BJ (cell line): ENCODE measurements around the gene TSPAN18. TPM values are rescaled to one million over a fixed set of nuclear protein-coding genes. Genes with fewer than 3 reads are reported as not detected.

ENCODE experiments used
- CTCF ChIA-PET: fragments of 350-600 bp; formaldehyde crosslinking; extraction: SDS; loops from one replicate; lab custom pipeline; 2021; ENCODE audit warnings: antibody characterized with exemption, inconsistent platforms; lab: Yijun Ruan, JAX
- POLR2A ChIA-PET: fragments of 300-600 bp; sonication (Branson Sonifier 250); formaldehyde crosslinking; extraction: SDS; loops from one replicate; lab custom pipeline; 2021; ENCODE audit warnings: antibody characterized with exemption; lab: Charles Lee
- DNase-seq: peaks from one replicate; pipeline ENCODE4 v3.0.0-alpha.2; 2011; ENCODE audit warnings: low read depth
- H3K27me3 ChIP-seq: 2 replicates; pipeline ENCODE4 v1.6.0; 2011; ENCODE audit warnings: low read length; ENCODE audit not compliant: control insufficient read depth, insufficient read depth
- H3K36me3 ChIP-seq: 2 replicates; pipeline ENCODE4 v1.5.1; 2011; ENCODE audit warnings: low read length; ENCODE audit not compliant: control insufficient read depth, insufficient read depth
- H3K4me3 ChIP-seq: 2 replicates; pipeline ENCODE4 v1.5.1; 2011; ENCODE audit warnings: low read depth, mild to moderate bottlenecking, control low read depth, low read length
- polyA plus RNA-seq: library from polyadenylated mRNA; depleted of rRNA; stranded (reverse); fragments of >200 nt; gene quantifications from 2 replicates; pipeline ENCODE4 v1.2.3, GENCODE V29; 2011
- TF ChIP-seq, protein P1 (sequence below): IDR thresholded peaks from 2 replicates; pipeline ENCODE4 v1.5.1; 2011; ENCODE audit warnings: low read depth, mild to moderate bottlenecking, control low read depth, inconsistent platforms, low read length, moderate library complexity; ENCODE audit not compliant: insufficient read depth

TSPAN18 gene
- polyA plus RNA-seq, 1 experiment: 0.55 TPM

DNA sequence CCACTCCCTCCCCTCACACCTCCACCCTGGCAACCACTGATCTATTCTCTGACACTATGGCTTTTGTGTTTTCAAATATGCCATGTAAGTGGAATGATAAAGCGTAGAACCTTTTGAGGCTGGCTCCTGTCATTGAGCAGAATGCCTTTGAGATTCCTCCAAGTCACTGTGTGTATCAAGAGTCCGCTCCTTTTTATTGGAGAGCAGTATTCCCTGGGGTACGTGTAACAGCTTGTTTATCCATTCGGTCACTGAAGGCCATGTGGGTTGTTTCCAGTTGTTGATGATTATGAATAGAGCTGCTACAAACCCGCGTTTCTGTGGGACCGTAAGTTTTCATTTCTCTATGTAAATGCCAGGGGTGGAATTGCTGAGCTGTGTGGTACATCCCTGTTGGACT, 213.6 kb downstream of the TSPAN18 start:
- Histone ChIP-seq H3K4me3 (no peak overlapping the region), H3K27me3 (no peaks in the 10 kb centered on the region), H3K36me3 (peaks cover 6% of the 10 kb centered on the region)
- DNase-seq: no peak
- TF ChIP-seq, protein P1, sequence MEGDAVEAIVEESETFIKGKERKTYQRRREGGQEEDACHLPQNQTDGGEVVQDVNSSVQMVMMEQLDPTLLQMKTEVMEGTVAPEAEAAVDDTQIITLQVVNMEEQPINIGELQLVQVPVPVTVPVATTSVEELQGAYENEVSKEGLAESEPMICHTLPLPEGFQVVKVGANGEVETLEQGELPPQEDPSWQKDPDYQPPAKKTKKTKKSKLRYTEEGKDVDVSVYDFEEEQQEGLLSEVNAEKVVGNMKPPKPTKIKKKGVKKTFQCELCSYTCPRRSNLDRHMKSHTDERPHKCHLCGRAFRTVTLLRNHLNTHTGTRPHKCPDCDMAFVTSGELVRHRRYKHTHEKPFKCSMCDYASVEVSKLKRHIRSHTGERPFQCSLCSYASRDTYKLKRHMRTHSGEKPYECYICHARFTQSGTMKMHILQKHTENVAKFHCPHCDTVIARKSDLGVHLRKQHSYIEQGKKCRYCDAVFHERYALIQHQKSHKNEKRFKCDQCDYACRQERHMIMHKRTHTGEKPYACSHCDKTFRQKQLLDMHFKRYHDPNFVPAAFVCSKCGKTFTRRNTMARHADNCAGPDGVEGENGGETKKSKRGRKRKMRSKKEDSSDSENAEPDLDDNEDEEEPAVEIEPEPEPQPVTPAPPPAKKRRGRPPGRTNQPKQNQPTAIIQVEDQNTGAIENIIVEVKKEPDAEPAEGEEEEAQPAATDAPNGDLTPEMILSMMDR: no peak
- ChIA-PET CTCF (interaction anchor here (0.6 to 24.5 kb wide), 4 partner anchors 8 to 160 kb away, joined by 3 to 1245 read pairs (median 64); no protein-coding TSS in a partner anchor), POLR2A (interaction anchor here (0.5 kb wide), 1 partner anchor 404 kb away, joined by 8 read pairs; no protein-coding TSS in a partner anchor)

DNA sequence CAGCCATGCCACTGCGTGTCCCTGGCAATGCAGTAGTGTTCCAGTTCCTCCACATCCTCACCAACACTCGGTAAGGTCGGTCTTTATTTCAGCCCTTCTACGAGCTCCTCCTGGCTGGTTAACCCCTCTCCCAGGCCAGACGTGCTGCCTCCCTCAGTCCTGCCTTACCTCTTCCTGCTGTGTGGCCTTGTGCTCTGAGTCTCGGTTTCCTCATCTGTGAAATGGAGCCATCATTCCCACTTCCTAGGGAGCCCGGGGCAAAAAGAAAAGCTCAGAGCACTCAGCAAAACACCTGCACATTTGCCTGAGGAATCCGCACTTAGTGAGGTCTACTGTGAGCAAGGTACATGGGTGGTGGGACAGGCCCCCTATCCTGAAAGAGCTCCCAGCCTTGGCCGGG, 214.1 kb downstream of the TSPAN18 start:
- POLR2A ChIA-PET: no interaction called here

DNA sequence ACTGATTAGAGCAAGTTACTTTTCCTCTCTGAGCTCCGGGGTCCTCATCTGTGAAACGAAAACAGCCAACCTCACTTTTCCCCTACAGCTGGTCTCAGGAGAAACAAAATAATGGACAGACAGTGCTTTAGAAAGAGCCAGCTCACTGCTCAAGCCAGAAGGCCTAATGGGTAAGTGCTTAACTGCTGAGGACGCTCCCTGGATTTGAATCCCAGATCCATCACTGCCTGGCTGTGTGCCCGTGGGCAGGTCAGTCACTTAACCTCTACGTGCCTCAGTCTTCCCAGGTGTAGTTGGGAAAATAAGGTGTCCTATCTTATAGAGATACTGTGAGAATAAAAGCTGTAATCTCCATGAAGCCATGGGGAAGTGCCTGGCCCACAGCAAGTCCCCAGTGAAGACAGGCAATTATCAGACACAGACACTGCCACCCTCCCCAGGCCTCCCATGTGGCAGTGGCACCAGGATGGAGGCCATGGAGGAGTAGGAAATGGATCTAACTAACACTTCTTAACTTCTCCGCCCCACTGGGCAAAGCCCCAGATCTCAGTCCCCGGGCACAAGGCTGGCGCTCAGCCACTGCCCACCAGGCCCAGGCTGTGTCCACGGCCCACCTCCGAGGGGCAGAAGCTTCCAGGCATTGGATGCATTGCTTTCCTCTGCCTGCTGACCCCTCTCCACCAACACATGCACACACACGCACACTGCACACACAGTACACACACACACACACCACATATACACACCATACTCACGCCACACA, 214.7 kb downstream of the TSPAN18 start:
- Histone ChIP-seq H3K27me3 (no peaks in the 10 kb centered on the region), H3K36me3 (peaks cover 10% of the 10 kb centered on the region), H3K4me3 (no peak overlapping the region)
- POLR2A ChIA-PET: no interaction called here
- DNase-seq: no peak
- CTCF ChIA-PET: interaction anchor here (2.4 to 24.5 kb wide), 3 partner anchors 9 to 159 kb away, joined by 9 to 1245 read pairs (median 118); no protein-coding TSS in a partner anchor
- TF ChIP-seq, protein P1: no peak

More for the DNA sequence above, 214.1 kb downstream of the TSPAN18 start:
- H3K36me3 ChIP-seq: peaks cover 7% of the 10 kb centered on the region
- no peak overlapping the region for H3K4me3 ChIP-seq
- CTCF ChIA-PET: interaction anchor here (0.6 to 24.5 kb wide), 4 partner anchors 8 to 160 kb away, joined by 3 to 1245 read pairs (median 64); no protein-coding TSS in a partner anchor
- TF ChIP-seq, protein P1: no peak
- H3K27me3 ChIP-seq: no peaks in the 10 kb centered on the region
- DNase-seq: no peak

DNA sequence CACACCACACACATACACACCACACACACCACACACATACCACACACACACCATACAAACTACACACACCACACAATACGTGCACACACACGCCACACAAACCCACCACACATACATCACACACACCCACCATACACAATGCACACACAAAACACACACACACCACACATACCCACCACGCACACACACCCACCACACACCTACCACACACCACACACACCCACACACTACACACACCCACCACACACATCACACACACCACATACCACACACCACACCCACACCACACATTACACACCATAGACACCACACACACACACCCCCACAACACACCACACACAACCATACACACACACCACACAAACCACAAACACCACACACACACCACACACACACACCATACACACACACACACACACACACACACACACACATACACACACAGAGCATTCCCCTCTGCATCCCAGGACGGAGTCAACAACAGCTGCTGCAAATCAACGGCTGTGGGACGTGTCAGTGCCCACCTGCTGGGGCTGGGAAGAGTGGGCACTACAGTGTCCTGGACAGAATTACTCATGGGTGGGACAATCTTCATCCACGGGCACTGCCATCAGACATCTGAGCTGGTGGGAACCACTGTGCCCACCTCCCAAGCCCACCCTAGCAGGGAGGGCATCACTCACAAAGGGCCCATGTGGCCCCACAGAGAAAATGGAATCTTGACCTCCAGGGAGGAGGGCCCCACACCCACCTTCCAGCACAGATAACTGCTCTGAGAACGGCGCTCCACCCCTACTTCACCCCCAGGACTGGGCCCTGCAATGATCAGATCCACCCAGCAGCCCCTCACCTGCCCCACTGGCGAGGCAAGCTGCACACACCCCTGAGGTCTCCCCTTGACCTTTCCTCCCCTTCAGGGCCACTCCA, 215.5 kb downstream of the TSPAN18 start:
- Histone ChIP-seq H3K4me3 (no peak overlapping the region), H3K36me3 (peaks cover 10% of the 10 kb centered on the region), H3K27me3 (no peaks in the 10 kb centered on the region)
- TF ChIP-seq, protein P1: no peak
- no peak for DNase-seq
- ChIA-PET POLR2A (no interaction called here), CTCF (interaction anchor here (2.4 to 24.5 kb wide), 3 partner anchors 8 to 159 kb away, joined by 9 to 1245 read pairs (median 118); no protein-coding TSS in a partner anchor)

DNA sequence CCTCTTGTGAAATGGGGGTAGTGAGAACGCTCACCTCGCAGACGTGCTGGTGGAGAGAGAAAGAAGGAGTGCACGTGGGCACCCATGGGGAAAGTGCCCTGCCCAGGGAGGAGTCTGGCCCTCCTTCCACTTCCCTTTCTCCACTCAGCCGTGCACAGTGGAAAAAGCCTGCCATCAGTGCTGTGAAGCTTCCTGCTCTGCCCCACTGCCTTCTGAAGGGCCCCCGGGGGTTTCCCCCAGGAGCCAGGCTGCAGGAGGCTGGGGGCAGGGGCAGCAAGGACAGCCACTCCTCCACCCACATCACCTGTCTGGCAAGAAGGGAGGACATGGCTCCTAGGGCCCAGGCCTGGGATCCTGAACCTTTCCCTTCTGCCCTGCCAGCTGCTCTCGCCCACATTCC, 216.4 kb downstream of the TSPAN18 start:
- Histone ChIP-seq H3K27me3 (no peaks in the 10 kb centered on the region), H3K4me3 (no peak overlapping the region), H3K36me3 (peaks cover 9% of the 10 kb centered on the region)
- CTCF ChIA-PET: interaction anchor here (24.5 kb wide), 1 partner anchor 158 kb away, joined by 1245 read pairs; no protein-coding TSS in a partner anchor
- POLR2A ChIA-PET: no interaction called here
- DNase-seq: no peak
- TF ChIP-seq, protein P1: no peak
